GM21723 (cell line): ENCODE results near the gene USP43.
"Not testable (repeated sequence)": the region's sequence is repeated elsewhere in the genome, so short reads cannot be mapped to it uniquely, and the experiment has no call there.

Experiments used
- ATAC-seq: cut with Tn5 transposase; IDR thresholded peaks from one replicate; pipeline ENCODE4 v1.9.1; 2021; ENCODE audit warnings: mild to moderate bottlenecking, moderate library complexity; ENCODE audit not compliant: unreplicated experiment

Gene USP43

DNA sequence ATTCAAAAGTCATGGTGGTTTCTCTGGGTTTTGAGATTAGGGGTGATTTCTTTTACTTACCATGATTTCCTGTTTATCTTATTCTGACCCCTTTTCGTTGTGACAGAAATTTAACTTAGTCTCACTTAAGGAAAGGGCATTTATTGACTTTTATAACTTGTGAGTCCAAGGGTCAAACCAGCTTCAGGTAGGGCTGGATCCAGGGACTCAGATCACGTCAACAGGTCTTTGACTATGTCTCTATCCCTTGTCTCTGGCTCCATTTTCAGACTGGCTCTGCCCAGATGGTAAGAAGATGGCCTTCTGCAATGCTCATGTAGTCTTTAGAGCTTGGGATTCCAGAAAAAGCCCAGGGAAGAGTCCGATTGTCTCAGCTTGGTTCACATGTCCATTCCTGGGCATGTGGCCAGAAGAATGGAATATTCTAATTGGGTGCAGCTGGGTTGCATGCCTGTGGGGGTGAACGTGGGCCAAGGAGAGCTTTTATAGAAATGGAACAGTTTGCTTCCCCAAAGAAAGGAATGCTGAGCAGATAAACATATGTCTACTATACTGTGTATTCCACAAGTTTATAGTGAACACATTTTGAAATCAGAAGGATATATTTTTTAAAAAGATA is 13.4 kb downstream of the USP43 start:
- no peak for ATAC-seq

DNA sequence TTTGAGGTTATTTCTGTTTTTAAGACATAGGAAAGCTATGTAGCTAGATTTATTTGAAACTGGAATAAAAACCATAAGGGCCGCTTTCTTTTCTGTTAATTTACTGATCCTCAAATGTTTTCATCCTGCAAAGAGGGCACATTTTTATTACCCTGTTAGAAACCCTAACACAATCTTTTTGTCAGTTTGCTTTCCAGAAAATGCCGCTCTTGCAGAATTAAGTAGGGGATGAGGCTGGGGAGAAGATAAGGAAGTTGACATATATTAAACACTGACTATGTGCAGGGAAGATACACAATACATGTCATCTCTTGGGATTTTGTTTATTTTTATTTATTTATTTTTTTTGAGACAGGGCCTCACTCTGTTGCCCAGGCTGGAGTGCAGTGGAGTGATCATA is 15.7 kb downstream of the USP43 start:
- ATAC-seq, result no peak

DNA sequence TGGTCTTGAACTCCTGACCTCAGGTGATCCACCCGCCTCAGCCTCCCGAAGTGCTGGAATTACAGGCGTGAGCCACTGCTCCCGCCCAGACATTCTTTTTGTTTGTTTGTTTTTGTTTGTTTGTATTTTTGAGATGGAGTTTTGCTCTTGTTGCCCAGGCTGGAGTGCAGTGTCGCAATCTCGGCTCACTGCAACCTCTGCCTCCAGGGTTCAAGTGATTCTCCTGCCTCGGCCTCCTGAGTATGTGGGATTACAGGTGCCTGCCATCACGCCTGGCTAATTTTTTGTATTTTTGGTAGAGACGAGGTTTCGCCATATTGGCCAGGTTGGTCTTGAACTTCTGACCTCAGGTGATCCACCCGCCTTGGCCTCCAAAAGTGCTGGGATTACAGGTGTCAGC is 18.2 kb downstream of the USP43 start:
- not testable (repeated sequence) for ATAC-seq

DNA sequence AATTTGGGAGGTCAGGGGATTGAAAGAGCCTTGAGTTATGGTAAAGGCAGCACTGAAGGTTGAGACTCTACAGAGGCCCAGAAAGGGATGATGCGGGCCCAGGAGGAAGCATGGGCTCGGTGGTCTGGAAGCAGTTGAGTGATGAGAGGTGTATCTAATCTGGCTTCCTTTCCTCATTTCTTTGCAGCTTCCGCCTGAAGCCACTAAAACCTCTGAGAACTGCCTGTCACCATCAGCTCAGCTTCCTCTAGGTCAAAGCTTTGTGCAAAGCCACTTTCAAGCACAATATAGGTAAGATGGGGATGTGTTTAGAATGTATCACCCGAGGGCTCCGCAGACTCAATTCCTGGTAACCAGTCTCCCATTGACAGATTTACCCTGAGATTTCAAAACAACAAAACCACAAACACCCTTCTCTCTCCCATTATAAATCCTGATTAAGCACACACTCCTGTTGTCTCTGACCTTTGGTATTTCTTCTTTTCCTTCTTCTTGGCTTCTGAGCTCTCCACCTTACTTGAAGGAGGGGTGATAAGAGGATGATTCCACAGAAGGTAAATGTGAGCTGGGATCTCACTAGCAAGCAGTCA is 21.2 kb downstream of the USP43 start:
- no peak for ATAC-seq

- no peak for ATAC-seq
These were observed 23.2 kb downstream of the USP43 start for GRCh38 chr17:9668517-9668916.

DNA sequence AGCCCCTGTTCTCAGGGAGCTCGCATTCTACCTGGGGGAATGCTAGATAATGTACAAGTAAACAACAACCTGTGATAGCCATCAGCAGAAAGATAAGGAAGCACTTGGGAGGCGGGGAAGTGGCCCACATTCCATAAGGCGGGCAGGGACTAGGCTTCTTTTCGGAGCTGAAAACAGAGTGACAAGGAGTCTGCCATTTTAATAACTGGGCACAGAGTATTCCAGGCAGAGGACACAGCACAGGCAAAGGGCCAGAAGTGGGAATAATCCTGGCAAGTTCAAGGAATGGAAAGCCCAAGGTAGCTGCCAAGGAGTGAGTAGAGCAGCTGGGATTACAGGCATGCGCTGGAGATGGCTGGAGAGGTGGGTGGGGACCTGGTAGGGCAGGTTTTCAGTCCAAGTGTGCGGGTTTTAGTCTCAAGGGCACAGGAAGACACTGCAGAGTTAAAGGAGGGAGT is 24.3 kb downstream of the USP43 start:
- no peak for ATAC-seq

- no peak for ATAC-seq
These were observed 25.3 kb downstream of the USP43 start for GRCh38 chr17:9670596-9670995.

DNA sequence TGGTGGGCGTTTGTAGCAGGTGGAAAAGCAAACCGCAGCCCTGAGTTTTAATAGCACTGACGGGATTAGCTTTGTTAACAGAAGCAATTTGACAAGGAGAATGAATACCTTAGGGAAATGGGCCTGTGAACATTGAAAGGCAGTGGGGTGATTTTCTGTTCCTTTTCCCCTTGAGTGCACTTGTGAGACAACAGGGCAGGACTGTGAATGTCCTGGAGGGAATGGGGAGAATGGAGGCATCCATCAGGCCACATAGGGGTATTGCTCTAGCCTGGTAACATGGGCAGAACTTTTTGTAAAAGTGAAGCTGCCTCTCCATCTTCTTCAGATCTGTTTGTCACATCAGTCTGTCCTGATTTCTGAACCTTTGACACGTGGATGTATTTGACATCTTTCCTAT is 26.2 kb downstream of the USP43 start:
- ATAC-seq, result no peak

- no peak for ATAC-seq
These were observed 26.9 kb downstream of the USP43 start for GRCh38 chr17:9672266-9672665.

DNA sequence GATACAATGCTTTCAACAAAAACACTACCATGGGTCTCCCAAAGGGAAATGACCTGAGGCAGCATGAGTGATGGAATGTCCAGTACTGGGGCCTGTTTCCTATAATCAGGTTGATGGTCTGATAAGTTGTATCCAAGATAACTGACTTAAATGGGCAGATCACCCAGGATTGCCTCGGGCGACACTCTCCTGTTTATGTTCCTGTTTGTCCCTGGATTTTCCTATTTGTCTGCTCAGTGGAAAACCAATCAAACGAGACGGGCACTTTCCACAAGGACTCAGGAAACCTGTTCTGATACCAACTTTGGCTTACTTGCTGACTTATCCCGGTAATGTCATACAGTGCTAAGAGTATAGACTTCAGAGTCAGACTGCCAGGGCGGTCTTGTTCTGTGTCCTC is 27.4 kb downstream of the USP43 start:
- no peak for ATAC-seq

DNA sequence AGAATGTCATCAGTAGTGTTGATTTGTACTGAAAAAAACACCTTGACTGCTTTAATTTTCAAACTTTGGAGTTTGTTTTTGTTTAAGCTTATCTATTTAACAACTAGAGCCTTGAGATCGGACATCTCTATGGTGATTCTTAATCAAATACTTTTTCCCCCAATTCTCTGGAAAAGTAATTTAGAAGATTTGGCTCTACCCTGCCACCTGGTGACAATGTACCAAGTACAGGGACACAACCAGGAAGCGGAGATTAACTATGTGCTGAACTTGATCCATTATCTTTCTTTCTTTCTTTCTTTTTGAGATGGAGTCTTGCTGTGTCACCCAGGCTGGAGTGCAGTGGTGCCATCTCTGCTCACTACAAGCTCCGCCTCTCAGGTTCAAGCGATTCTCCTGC is 30.8 kb downstream of the USP43 start:
- no peak for ATAC-seq

DNA sequence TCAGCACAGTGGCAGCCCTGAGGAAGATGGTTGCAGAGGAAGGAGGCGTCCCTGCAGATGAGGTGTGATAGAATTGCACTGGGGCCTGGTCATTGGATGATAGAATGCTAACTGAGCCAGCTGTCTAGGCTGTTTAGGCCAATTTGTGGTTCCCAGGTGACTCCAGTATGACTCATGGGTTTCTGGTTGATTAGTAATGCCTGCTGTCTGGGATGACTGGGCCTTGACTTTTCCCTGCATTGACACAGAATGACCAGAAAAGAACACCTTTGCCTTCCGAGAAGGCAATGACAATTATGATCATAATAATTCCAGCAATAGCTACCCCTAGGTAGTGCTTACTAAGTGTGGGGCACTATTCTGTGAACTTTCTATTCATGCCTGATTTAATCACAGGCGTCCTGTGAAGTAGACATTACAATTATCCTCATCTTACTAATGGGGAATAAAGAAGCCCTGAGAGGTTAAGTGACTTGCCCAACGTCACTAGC is 31.5 kb downstream of the USP43 start:
- ATAC-seq, result no peak

GRCh38 chr17:9677411-9677810 is 32.1 kb downstream of the USP43 start:
- ATAC-seq, result no peak

DNA sequence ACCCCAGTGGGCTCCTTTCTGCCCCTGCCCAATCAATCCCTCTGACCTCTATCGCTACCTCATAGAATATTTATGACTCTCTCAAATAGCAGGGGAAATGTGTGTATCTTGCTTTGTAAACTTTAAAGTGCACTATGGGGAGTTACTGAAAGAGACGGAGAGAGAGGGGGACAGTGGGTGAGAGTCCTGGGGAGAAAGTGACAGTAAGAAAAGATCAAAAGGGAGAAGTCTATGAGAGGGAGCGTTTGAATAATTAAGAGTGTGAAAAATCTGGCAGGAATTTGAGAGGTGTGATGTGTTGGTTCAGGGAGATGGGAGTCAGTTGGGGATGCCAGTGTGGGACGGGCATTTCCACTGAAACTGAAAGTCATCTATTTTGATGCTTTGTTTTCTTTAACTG is 32.6 kb downstream of the USP43 start:
- no peak for ATAC-seq

- ATAC-seq, result no peak
These were observed 39.8 kb downstream of the USP43 start for GRCh38 chr17:9684955-9685621.

DNA sequence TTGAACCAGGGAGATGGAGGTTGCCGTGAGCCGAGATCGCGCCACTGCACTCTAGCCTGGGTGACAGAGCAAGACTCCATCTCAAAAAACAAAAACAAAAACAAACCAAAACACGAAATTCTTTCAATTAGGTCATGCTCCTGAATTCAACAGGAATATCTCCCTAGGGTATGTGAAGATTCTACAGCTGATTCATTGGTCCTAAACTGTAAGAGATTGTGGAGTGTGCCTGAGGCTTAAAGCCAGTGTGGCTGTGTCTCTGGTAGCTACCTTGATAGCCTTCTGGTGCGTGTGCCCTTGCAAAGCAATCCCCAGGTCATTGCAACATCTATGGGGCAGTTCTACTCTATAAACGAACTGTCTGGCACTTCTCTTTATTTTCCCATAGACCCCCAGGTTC is 48.4 kb downstream of the USP43 start:
- ATAC-seq, result no peak

- no peak for ATAC-seq
These were observed 51.1 kb downstream of the USP43 start for GRCh38 chr17:9696279-9697044.

DNA sequence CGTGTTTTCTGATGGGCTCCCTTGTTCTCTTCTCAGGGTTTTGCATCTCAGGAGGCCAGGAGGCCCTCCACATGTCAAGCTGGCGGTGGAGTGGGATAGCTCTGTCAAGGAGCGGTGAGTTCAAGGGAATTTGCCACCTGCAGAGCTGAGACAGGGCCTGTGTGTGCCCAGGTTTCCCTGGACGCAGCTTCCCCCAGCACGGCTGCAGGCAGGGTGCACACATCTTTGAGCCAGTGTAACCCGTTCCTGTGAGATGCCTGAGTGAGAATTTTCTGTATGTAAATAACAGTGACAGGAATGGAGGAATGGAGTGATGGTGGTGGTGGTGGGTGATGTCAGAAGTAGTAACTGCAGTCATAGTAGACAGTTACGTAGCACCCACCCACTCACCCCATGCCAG is 54.8 kb downstream of the USP43 start:
- no peak for ATAC-seq

GRCh38 chr17:9700754-9701476 is 55.6 kb downstream of the USP43 start:
- no peak for ATAC-seq

DNA sequence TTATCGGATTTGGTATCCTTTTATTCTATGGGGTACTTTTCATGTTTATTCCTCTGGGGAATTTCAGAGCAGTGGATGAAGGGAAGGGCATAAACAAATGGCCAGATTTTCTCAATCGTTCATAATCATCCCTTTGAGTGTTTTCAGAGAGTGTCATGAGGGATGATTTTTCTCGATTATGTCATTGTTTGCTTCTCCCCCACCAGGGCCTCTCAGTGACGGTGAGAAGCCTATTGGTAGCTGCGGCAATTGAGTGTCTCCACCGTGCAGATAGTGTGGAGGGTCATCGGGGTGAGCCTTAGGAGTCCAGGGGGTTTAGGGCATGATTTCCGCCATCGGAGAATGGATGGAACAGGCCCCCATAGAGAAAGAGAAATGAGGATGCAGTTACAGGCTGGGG is 57.2 kb downstream of the USP43 start:
- no peak for ATAC-seq
